NCI-H1105 (cell line): ENCODE results near the gene MRGPRG.

Experiments used
- DNase-seq: peaks from one replicate; lab custom pipeline; 2025; lab: John Stamatoyannopoulos, UW

MRGPRG gene

DNA sequence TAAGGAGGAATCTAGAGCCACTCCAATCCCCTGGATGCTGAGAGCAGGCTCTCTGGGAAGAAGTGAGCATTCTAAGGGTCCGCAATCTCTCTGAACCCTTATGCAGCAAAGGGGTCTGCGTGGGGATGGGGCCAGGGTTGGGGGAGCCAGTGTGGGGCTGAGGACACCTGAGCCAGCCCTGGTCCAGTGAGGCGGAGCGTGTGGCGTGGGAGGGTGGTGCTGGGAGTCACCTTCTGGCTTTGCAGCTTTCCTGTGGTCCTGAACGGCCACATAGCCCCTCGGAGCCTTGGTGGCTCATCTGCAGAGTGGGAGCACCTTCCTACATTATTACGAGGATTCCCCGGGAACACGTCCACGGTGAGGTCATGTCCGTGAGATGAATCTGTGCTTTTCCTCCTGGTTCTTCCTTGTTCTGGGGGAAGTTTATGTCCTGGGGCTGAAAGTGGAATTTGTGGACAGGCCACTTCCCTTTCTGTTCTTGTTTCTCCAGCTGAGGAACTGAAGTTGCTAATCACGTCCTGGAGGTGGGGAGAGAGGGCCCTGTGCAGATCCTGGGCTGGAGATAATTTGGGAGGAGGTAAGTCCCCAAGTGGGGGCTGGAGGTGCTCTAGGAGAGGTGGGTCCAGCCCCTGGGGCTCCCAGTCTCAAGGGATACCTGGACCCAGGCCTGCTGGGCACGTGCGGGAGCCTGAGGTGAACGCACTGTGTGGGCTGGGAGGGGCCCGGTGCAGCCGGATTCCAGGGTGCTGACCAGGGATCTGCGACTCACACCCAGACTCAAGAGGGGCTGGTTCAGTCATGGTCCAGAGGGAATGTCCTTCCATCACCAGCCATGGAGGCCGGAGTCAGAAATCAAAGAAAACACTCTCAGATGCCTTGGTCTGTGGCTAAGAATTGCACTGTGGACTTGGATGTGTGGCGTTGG lies 7.5 kb upstream of the MRGPRG start:
- DNase-seq = no peak

GRCh38 chr11:3225159-3225758 lies 6.6 kb upstream of the MRGPRG start:
- DNase-seq = no peak

DNA sequence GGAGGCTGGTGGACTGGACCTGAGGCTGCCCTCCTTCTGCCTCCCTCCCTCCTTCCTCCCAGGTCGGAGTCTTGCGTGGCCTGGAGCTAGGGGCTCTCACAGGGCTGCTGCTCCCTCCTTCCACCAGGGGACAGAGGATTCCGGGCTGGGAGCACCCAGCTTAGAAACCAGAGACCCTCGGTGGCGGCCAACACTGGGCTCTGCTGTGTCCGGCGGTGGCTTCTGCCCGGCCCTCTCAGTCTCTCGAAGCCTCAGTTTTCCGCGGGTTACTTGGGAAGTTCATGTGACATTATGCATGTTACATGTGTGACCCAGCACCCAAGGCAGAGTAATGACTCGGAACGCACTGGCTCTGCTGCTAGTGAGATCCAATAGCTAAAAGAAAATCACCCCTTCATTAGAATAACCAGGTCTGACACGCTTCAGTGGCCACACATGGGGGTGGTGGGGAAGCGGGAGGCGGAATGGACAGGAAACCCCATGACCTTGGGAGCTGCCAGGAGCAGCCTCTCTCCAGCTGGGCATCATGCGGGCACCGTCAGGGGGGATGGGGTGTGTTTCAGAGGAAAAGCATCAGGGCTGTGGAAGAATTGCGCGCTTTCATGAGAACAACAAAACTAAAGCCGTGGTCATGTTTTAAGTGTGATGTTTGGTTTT lies 5.9 kb upstream of the MRGPRG start:
- no peak for DNase-seq

- no peak for DNase-seq
Measured at GRCh38 chr11:3223932-3224381, 5.3 kb upstream of the MRGPRG start.

- no peak for DNase-seq
Measured at GRCh38 chr11:3222941-3223915, 4.6 kb upstream of the MRGPRG start.

- DNase-seq = no peak
Measured at GRCh38 chr11:3222003-3222855, 3.6 kb upstream of the MRGPRG start.

DNA sequence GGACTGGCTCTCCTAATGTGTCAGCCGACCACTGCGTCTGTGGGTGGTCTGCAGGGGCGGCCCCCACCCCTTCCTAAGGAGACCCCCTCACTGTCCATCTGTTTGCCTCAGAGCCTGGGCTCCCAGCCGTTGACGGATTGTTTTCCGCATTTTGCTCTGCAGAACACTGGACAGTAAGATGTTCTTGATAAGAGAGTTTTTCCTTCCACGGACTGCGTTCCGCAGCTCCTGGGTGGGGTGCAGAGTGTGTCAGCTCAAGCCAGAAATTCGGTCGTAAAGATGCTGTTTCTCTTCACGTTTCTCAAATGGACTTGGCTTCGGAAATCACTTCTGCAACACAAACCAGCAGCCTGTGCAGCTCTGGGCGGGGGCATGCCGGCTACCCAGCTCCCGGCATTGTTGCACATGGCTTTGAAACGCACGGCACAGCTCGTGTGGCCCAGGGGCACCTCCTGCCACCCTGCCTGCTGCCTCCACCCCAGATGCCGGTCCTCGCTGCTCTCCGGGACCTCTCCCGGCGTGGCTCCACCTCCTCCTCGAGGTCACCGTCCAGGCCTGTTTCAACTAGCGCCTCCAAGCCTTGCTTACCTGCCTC lies 2.9 kb upstream of the MRGPRG start:
- DNase-seq = no peak

- no peak for DNase-seq
Measured at GRCh38 chr11:3220521-3221407, 2.2 kb upstream of the MRGPRG start.

- no peak for DNase-seq
Measured at GRCh38 chr11:3220101-3220500, 1.5 kb upstream of the MRGPRG start.

- no peak for DNase-seq
Measured at GRCh38 chr11:3219281-3219892, 774 bp upstream of the MRGPRG start.

- DNase-seq = no peak
Measured at GRCh38 chr11:3217818-3218482, 663 bp downstream of the MRGPRG start.

DNA sequence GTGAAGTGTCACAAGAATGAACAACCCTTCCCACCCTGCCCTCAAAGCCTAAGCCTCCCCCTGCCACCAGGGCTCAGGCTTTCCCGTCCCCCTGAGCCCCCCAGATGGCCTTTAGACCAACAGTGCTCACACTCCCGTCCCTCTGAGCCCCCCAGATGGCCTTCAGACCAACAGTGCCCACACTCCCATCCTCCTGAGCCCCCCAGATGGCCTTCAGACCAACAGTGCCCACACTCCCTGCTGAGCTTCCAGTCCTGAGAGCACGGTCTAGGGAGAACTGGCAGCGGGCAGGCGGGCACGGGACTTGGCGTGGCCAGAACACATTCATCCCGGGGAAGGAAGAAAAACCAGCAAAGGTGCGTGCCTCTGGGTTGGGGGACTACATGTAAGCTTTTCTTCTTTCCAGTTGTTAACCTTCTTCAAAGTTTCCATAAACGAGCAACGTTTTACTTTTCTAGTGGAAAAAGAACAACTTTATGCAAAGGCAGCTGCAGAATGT lies 2.5 kb downstream of the MRGPRG start:
- no peak for DNase-seq

- no peak for DNase-seq
Measured at GRCh38 chr11:3215346-3216026, 3.1 kb downstream of the MRGPRG start.

GRCh38 chr11:3214420-3214699 lies 4.3 kb downstream of the MRGPRG start:
- no peak for DNase-seq

- no peak for DNase-seq
Measured at GRCh38 chr11:3213659-3214419, 4.8 kb downstream of the MRGPRG start.

DNA sequence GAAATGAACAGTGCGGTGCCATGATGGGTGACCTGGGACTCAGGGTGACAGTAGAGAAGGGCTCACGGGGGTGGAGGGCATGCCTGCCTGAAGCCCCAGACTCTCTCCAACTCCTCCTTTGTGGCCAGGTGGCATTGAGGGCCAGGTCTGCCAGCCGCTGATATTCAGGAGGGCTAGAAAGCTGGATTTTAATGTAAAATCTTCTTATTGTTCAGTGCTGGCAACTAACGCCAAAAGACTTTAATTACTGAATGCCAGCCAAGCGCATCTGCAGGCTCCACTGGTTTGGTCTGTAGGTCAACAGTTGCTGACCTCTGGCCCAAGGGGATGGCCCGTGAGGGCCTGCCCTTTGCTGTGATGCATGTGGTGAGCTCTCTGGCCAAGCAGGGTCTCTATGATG lies 10.3 kb downstream of the MRGPRG start:
- DNase-seq = no peak
